DND-41 (cell line): ENCODE measurements around the gene TRAK1.

Source experiments
- ATAC-seq: fragments of 200-7000 bp; cut with Tn5 transposase; 3 replicates; pipeline ENCODE4 v1.9.1; 2021; ENCODE audit warnings: low read depth; ENCODE audit not compliant: insufficient read depth
- DNase-seq: peaks from one replicate; pipeline ENCODE4 v3.0.0-alpha.2; 2020
- H2AFZ ChIP-seq: 2 replicates; pipeline ENCODE4 v1.6.0; 2012; ENCODE audit warnings: low read depth, low read length
- H3K27ac ChIP-seq: 2 replicates; pipeline ENCODE4 v1.5.1; 2012; ENCODE audit warnings: low read length, inconsistent platforms
- H3K27me3 ChIP-seq: fragments of 200-600 bp; sonication (generic); 2 replicates; pipeline ENCODE4 v1.6.0; 2012; ENCODE audit warnings: low read length, mild to moderate bottlenecking, inconsistent platforms; ENCODE audit not compliant: insufficient read depth, poor library complexity
- H3K36me3 ChIP-seq: 2 replicates; pipeline ENCODE4 v1.5.1; 2012; ENCODE audit warnings: low read length, inconsistent platforms; ENCODE audit not compliant: insufficient read depth
- H3K4me1 ChIP-seq: 2 replicates; pipeline ENCODE4 v1.5.1; 2012; ENCODE audit warnings: mild to moderate bottlenecking, low read length; ENCODE audit not compliant: insufficient read depth
- H3K4me2 ChIP-seq: 2 replicates; pipeline ENCODE4 v1.6.0; 2012; ENCODE audit warnings: mild to moderate bottlenecking, moderate library complexity, low read length, inconsistent platforms; ENCODE audit not compliant: insufficient read depth
- H3K4me3 ChIP-seq, 2 experiments: fragments of 200-600 bp in 1 of 2; shearing (Covaris generic) in 1 of 2; 2 replicates each; pipeline ENCODE4 v1.5.1; 2012 to 2016; ENCODE audit warnings: inconsistent platforms in 2 of 2, low read length in 2 of 2, mild to moderate bottlenecking in 2 of 2, low read depth in 1 of 2, moderate library complexity in 1 of 2
- H3K79me2 ChIP-seq: 2 replicates; pipeline ENCODE4 v1.6.0; 2012; ENCODE audit warnings: low read length, inconsistent platforms; ENCODE audit not compliant: insufficient read depth
- H3K9ac ChIP-seq: 2 replicates; pipeline ENCODE4 v1.6.0; 2012; ENCODE audit warnings: low read depth, mild to moderate bottlenecking, inconsistent platforms, low read length, moderate library complexity
- H3K9me3 ChIP-seq: 2 replicates; pipeline ENCODE4 v1.5.1; 2012; ENCODE audit warnings: low read length, moderate library complexity, mild to moderate bottlenecking, inconsistent platforms; ENCODE audit not compliant: insufficient read depth, severe bottlenecking
- H4K20me1 ChIP-seq: 2 replicates; pipeline ENCODE4 v1.6.0; 2012; ENCODE audit warnings: low read length; ENCODE audit not compliant: insufficient read depth
- EZH2 ChIP-seq: IDR thresholded peaks from 3 replicates; pipeline ENCODE4 v1.6.1; 2012; ENCODE audit warnings: borderline replicate concordance, low read depth, mild to moderate bottlenecking, moderate library complexity, low read length, inconsistent platforms; ENCODE audit not compliant: severe bottlenecking
- TF ChIP-seq, protein P1 (sequence below): IDR thresholded peaks from 2 replicates; pipeline ENCODE4 v1.5.1; 2012; ENCODE audit warnings: borderline replicate concordance, low read length, moderate library complexity, mild to moderate bottlenecking; ENCODE audit not compliant: poor library complexity, severe bottlenecking; ENCODE audit errors: extremely low read depth

Gene TRAK1

DNA sequence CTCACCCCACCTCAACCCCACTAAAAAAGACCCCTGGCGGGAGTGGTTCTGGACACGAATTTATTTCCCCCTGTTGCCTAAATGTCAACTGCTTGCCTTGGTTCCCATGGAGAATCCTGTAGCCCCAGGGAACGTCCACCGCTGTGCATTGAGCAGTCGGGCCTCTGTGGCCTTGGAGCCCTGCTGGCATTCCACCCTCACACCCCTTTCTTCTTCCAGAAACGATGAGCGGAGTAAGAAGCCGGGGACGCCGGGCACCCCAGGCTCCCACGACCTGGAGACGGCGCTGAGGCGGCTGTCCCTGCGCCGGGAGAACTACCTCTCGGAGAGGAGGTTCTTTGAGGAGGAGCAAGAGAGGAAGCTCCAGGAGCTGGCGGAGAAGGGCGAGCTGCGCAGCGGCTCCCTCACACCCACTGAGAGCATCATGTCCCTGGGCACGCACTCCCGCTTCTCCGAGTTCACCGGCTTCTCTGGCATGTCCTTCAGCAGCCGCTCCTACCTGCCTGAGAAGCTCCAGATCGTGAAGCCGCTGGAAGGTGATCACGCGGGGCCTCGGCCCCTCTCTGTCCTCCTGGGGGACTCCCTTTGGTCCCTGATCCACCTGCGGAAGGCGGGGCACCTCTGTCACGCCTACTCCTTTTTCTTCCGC lies 111.2 kb downstream of the TRAK1 start:
- Histone ChIP-seq H3K79me2 (no peaks in the 10 kb centered on the region), H3K4me2 (no peak overlapping the region), H3K4me3 (no peak overlapping the region), H2AFZ (no peak overlapping the region), H4K20me1 (no peaks in the 10 kb centered on the region), H3K9me3 (no peaks in the 10 kb centered on the region), H3K9ac (no peak overlapping the region), H3K27me3 (no peaks in the 10 kb centered on the region), H3K36me3 (peaks cover 72% of the 10 kb centered on the region), H3K27ac (no peak overlapping the region), H3K4me1 (no peaks in the 10 kb centered on the region)
- DNase-seq = no peak
- TF ChIP-seq, protein P1, sequence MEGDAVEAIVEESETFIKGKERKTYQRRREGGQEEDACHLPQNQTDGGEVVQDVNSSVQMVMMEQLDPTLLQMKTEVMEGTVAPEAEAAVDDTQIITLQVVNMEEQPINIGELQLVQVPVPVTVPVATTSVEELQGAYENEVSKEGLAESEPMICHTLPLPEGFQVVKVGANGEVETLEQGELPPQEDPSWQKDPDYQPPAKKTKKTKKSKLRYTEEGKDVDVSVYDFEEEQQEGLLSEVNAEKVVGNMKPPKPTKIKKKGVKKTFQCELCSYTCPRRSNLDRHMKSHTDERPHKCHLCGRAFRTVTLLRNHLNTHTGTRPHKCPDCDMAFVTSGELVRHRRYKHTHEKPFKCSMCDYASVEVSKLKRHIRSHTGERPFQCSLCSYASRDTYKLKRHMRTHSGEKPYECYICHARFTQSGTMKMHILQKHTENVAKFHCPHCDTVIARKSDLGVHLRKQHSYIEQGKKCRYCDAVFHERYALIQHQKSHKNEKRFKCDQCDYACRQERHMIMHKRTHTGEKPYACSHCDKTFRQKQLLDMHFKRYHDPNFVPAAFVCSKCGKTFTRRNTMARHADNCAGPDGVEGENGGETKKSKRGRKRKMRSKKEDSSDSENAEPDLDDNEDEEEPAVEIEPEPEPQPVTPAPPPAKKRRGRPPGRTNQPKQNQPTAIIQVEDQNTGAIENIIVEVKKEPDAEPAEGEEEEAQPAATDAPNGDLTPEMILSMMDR = no peak
- TF ChIP-seq EZH2 = no peak
- ATAC-seq = no peak

GRCh38 chr3:42204867-42205599 lies 113.9 kb downstream of the TRAK1 start:
- H3K9me3 ChIP-seq = no peaks in the 10 kb centered on the region
- ATAC-seq (no peak), DNase-seq (no peak)
- no peak overlapping the region for H3K27ac ChIP-seq
- H2AFZ ChIP-seq = no peak overlapping the region
- no peaks in the 10 kb centered on the region for H4K20me1 ChIP-seq
- no peak for TF ChIP-seq EZH2
- TF ChIP-seq, protein P1 = no peak
- no peaks in the 10 kb centered on the region for H3K27me3 ChIP-seq
- H3K79me2 ChIP-seq = no peaks in the 10 kb centered on the region
- no peak overlapping the region for H3K4me2 ChIP-seq
- H3K4me1 ChIP-seq = no peaks in the 10 kb centered on the region
- peaks cover 72% of the 10 kb centered on the region for H3K36me3 ChIP-seq
- H3K4me3 ChIP-seq = no peak overlapping the region
- no peak overlapping the region for H3K9ac ChIP-seq

GRCh38 chr3:42205800-42206514 lies 114.8 kb downstream of the TRAK1 start:
- no peaks in the 10 kb centered on the region for H3K79me2 ChIP-seq
- H3K9ac ChIP-seq = no peak overlapping the region
- no peak for ATAC-seq
- no peaks in the 10 kb centered on the region for H3K27me3 ChIP-seq
- no peak overlapping the region for H3K4me3 ChIP-seq
- TF ChIP-seq, protein P1 = no peak
- DNase-seq = no peak
- no peak overlapping the region for H2AFZ ChIP-seq
- H3K27ac ChIP-seq = no peak overlapping the region
- no peaks in the 10 kb centered on the region for H3K4me1 ChIP-seq
- H3K36me3 ChIP-seq = peaks cover 70% of the 10 kb centered on the region
- no peaks in the 10 kb centered on the region for H4K20me1 ChIP-seq
- no peak overlapping the region for H3K4me2 ChIP-seq
- no peaks in the 10 kb centered on the region for H3K9me3 ChIP-seq
